Measurements from ENCODE around the gene DYNC1I1.

GRCh38 chr7:95794917-95795515 is 22.7 kb downstream of the DYNC1I1 start:
- TF ChIP-seq JUNB (IDR thresholded peaks at IDR 0.05; ENCODE audit: unreplicated experiment) (no peak), REST (IDR thresholded peaks at IDR 0.05; ENCODE audit: unreplicated experiment) (no peak), CTCF (conservative IDR thresholded peaks at IDR 0.05; ENCODE audit: low read depth in 2 of 2) (peak; percentile 77 to 80), CREB1 (CRISPR knock-in tag; IDR thresholded peaks at IDR 0.05; ENCODE audit: low read depth) (no peak), EZH2 (IDR thresholded peaks at IDR 0.05; ENCODE audit: low read depth, unreplicated experiment) (no peak), EZH2phosphoT487 (IDR thresholded peaks at IDR 0.05; ENCODE audit: unreplicated experiment) (no peak), POLR2AphosphoS5 (IDR thresholded peaks at IDR 0.05; ENCODE audit: low read depth) (no peak), ZNF114 (CRISPR knock-in tag; IDR thresholded peaks at IDR 0.05) (no peak), ZNF462 (CRISPR knock-in tag; IDR thresholded peaks at IDR 0.05) (no peak), STAT1 (IDR thresholded peaks at IDR 0.05; ENCODE audit: unreplicated experiment) (no peak), ZNF331 (CRISPR knock-in tag; IDR thresholded peaks at IDR 0.05; ENCODE audit: low read depth) (no peak)

All from GM23338 (cell line).